Astrocyte (in vitro differentiated cells and primary cell): Measurements from ENCODE around the gene GALNT8.

Experiments
- EZH2 ChIP-seq: IDR thresholded peaks from 2 replicates; pipeline ENCODE4 v1.6.1; 2012; ENCODE audit warnings: mild to moderate bottlenecking, low read length, inconsistent platforms; ENCODE audit not compliant: insufficient read depth
- TF ChIP-seq, protein P1 (sequence below): IDR thresholded peaks from 2 replicates; pipeline ENCODE4 v1.5.1; 2011; ENCODE audit warnings: low read depth, mild to moderate bottlenecking, inconsistent platforms, low read length, moderate library complexity; ENCODE audit not compliant: insufficient read depth

DNA sequence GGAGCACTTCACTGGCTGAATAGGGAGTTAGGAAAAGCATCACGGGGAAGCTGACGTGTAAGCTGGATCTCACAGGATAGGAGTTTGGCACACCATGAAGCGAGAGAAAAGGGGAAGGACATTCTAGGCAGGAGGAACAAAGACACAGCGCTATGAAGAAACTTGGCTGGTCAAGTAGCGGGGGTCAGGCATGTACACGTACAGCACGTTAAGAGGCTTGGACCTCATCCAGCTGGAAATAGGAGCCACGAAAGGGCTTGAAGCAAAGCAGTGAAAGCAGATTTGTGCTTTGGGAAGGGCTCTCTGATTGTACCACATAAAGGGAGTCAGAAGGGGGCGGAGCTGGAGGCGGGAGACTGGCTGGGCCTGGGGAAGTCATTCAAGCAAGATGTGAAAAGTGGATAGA lies 19.6 kb upstream of the GALNT8 start:
- TF ChIP-seq, protein P1, sequence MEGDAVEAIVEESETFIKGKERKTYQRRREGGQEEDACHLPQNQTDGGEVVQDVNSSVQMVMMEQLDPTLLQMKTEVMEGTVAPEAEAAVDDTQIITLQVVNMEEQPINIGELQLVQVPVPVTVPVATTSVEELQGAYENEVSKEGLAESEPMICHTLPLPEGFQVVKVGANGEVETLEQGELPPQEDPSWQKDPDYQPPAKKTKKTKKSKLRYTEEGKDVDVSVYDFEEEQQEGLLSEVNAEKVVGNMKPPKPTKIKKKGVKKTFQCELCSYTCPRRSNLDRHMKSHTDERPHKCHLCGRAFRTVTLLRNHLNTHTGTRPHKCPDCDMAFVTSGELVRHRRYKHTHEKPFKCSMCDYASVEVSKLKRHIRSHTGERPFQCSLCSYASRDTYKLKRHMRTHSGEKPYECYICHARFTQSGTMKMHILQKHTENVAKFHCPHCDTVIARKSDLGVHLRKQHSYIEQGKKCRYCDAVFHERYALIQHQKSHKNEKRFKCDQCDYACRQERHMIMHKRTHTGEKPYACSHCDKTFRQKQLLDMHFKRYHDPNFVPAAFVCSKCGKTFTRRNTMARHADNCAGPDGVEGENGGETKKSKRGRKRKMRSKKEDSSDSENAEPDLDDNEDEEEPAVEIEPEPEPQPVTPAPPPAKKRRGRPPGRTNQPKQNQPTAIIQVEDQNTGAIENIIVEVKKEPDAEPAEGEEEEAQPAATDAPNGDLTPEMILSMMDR = no peak
- no peak for TF ChIP-seq EZH2
